Ecto neural progenitor cell (in vitro differentiated cells): ENCODE results near the gene GRID1.
A peak's percentile ranks its signal among the peaks of the same experiment; 100 is the strongest.
"Not testable (repeated sequence)": the region's sequence is repeated elsewhere in the genome, so short reads cannot be mapped to it uniquely, and the experiment has no call there.

ENCODE experiments used
- DNase-seq: peaks from one replicate; pipeline ENCODE4 v3.0.0-alpha.2; 2018; ENCODE audit warnings: low spot score

The GRID1 gene

GRCh38 chr10:86082556-86082955 lies 284.0 kb downstream of the GRID1 start:
- DNase-seq: peak; percentile 17

- DNase-seq: no peak
Measured at GRCh38 chr10:86079088-86079487, 287.5 kb downstream of the GRID1 start.

- DNase-seq: no peak
Measured at GRCh38 chr10:86078639-86079035, 288.0 kb downstream of the GRID1 start.

GRCh38 chr10:86077871-86078638 lies 288.5 kb downstream of the GRID1 start:
- no peak for DNase-seq

GRCh38 chr10:86077271-86077670 lies 289.3 kb downstream of the GRID1 start:
- no peak for DNase-seq

- not testable (repeated sequence) for DNase-seq
Measured at GRCh38 chr10:86076497-86076896, 290.1 kb downstream of the GRID1 start.

- DNase-seq: no peak
Measured at GRCh38 chr10:86075512-86075911, 291.1 kb downstream of the GRID1 start.

- DNase-seq: no peak
Measured at GRCh38 chr10:86074294-86074693, 292.3 kb downstream of the GRID1 start.

- peak; percentile 32 for DNase-seq
Measured at GRCh38 chr10:86073199-86073977, 293.2 kb downstream of the GRID1 start.

- no peak for DNase-seq
Measured at GRCh38 chr10:86072413-86072812, 294.2 kb downstream of the GRID1 start.

- DNase-seq: peak; percentile 15
Measured at GRCh38 chr10:86071758-86072157, 294.8 kb downstream of the GRID1 start.

- DNase-seq: peak; percentile 14
Measured at GRCh38 chr10:86071145-86071544, 295.4 kb downstream of the GRID1 start.

- peak; percentile 16 for DNase-seq
Measured at GRCh38 chr10:86070278-86070677, 296.3 kb downstream of the GRID1 start.

GRCh38 chr10:86068231-86069054 lies 298.2 kb downstream of the GRID1 start:
- peak; percentile 26 for DNase-seq

- peak; percentile 15 for DNase-seq
Measured at GRCh38 chr10:86067436-86068050, 299.1 kb downstream of the GRID1 start.

- no peak for DNase-seq
Measured at GRCh38 chr10:86066696-86067095, 299.9 kb downstream of the GRID1 start.

- no peak for DNase-seq
Measured at GRCh38 chr10:86065711-86066251, 300.8 kb downstream of the GRID1 start.

- no peak for DNase-seq
Measured at GRCh38 chr10:86064931-86065662, 301.5 kb downstream of the GRID1 start.

- DNase-seq: no peak
Measured at GRCh38 chr10:86064219-86064618, 302.4 kb downstream of the GRID1 start.

- DNase-seq: no peak
Measured at GRCh38 chr10:86063341-86063740, 303.3 kb downstream of the GRID1 start.

- DNase-seq: no peak
Measured at GRCh38 chr10:86062647-86063145, 303.9 kb downstream of the GRID1 start.
